ENCODE measurements around the gene MCRIP1. TPM values are rescaled to one million over a fixed set of nuclear protein-coding genes. Genes with fewer than 3 reads are reported as not detected.

The MCRIP1 gene
- total RNA-seq, 1 donor from 2014 or later: 51.9 TPM

- no peak overlapping the region for H3K4me3 Mint-ChIP-seq
- peaks cover 9% of the 10 kb centered on the region for H3K27me3 Mint-ChIP-seq
- H3K9me3 Mint-ChIP-seq: no peaks in the 10 kb centered on the region
Measured at GRCh38 chr17:81812571-81813370, 20.3 kb downstream of the MCRIP1 start.

DNA sequence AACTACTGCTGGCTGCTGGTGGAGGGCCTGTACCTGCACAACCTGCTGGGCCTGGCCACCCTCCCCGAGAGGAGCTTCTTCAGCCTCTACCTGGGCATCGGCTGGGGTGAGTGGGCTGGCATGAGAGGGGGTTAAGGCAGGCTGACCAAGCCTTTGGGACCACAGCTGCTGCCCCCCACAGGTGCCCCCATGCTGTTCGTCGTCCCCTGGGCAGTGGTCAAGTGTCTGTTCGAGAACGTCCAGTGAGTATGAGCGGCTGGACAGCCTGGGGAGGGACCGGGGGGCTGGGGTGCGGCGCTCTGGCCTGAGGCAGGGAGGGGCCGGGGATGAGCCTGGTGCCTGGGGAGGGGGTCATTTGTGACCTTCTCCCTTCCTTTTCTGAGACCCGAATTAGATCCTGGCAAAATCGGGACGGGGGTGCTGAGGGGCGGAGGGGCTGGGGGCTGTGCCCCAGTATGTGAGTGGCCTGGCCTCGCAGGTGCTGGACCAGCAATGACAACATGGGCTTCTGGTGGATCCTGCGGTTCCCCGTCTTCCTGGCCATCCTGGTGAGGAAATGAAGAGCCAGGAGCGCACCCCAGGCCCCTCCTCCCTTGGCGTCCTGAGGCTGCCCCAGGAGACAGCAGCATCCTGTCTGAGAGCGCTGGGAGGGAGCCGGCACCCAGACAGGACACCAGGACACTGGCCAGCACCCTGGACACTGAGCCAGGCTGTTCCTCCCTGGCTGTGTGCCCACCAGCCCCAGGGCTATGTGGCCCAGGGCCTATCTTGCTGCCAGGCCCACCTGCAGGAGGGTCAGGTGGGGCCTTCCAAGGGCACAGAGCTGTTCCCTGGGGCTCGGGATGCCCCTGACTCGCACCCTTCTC is 21.2 kb downstream of the MCRIP1 start:
- no peaks in the 10 kb centered on the region for H3K4me1 Mint-ChIP-seq
- DNase-seq: no peak
- intact Hi-C loops (cut with micrococcal nuclease): no loop called here
- no peak overlapping the region for H3K4me3 Mint-ChIP-seq
- H3K9me3 Mint-ChIP-seq: no peaks in the 10 kb centered on the region
- peaks cover 7% of the 10 kb centered on the region for H3K27me3 Mint-ChIP-seq
- no peaks in the 10 kb centered on the region for H3K36me3 Mint-ChIP-seq (ENCODE audit: low read depth)
- no peak overlapping the region for H3K27ac Mint-ChIP-seq

More at GRCh38 chr17:81812571-81813370, 20.3 kb downstream of the MCRIP1 start:
- Mint-ChIP-seq H3K27ac (no peak overlapping the region), H3K36me3 (ENCODE audit: low read depth) (no peaks in the 10 kb centered on the region), H3K4me1 (no peaks in the 10 kb centered on the region)
- intact Hi-C loops (cut with micrococcal nuclease): no loop called here
- no peak for DNase-seq

DNA sequence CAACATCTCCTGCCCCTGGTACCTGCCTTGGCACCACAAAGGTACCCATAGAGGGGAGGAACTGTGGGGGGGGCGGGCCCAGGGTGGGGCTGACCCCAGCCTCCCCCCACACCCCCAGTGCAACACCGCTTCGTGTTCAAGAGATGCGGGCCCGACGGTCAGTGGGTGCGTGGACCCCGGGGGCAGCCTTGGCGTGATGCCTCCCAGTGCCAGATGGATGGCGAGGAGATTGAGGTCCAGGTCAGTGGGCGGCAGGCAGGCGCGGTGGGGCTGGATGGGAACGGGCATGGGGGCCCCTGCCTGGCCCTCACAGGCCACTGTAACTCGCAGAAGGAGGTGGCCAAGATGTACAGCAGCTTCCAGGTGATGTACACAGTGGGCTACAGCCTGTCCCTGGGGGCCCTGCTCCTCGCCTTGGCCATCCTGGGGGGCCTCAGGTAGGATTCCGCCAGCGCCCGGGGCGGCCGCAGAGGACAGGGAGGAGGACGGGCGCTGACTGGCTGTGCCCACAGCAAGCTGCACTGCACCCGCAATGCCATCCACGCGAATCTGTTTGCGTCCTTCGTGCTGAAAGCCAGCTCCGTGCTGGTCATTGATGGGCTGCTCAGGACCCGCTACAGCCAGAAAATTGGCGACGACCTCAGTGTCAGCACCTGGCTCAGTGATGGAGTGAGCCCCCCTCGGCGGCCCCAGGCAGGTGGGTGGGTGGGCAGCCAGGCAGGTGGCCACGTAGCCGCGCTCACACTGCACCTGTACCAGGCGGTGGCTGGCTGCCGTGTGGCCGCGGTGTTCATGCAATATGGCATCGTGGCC is 22.0 kb downstream of the MCRIP1 start:
- intact Hi-C loops (cut with micrococcal nuclease): no loop called here
- no peak overlapping the region for H3K4me3 Mint-ChIP-seq
- no peaks in the 10 kb centered on the region for H3K9me3 Mint-ChIP-seq
- no peaks in the 10 kb centered on the region for H3K4me1 Mint-ChIP-seq
- no peak overlapping the region for H3K27ac Mint-ChIP-seq
- DNase-seq: no peak
- H3K27me3 Mint-ChIP-seq: peaks cover 5% of the 10 kb centered on the region
- H3K36me3 Mint-ChIP-seq (ENCODE audit: low read depth): no peaks in the 10 kb centered on the region

DNA sequence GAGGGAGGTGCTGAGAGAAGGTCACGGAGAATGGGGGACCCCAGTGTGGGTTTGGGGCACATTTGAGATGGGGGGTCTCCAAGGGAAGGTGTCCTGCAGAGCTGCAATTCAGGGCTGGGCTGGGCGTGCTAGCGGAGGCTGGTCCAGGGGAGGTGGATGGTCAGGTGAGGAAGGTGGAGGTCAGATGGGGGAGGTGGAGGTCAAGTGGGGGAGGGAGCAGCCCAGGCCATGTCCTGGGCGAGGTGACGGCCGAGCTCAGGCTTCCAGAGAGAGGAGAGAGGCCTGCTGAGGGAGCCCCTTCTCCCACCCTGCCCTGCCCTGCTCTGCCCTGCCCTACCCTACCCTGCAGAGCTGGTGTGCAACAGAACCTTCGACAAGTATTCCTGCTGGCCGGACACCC is 22.6 kb downstream of the MCRIP1 start:
- H3K27me3 Mint-ChIP-seq: peaks cover 7% of the 10 kb centered on the region
- H3K36me3 Mint-ChIP-seq (ENCODE audit: low read depth): no peaks in the 10 kb centered on the region
- intact Hi-C loops (cut with micrococcal nuclease): no loop called here
- no peaks in the 10 kb centered on the region for H3K4me1 Mint-ChIP-seq
- no peak overlapping the region for H3K4me3 Mint-ChIP-seq
- no peak for DNase-seq
- no peak overlapping the region for H3K27ac Mint-ChIP-seq
- no peaks in the 10 kb centered on the region for H3K9me3 Mint-ChIP-seq

- Mint-ChIP-seq H3K27ac (no peak overlapping the region), H3K4me3 (no peak overlapping the region), H3K36me3 (ENCODE audit: low read depth) (no peaks in the 10 kb centered on the region), H3K9me3 (no peaks in the 10 kb centered on the region), H3K4me1 (no peaks in the 10 kb centered on the region), H3K27me3 (peaks cover 9% of the 10 kb centered on the region)
- intact Hi-C loops (cut with micrococcal nuclease): no loop called here
- no peak for DNase-seq
Measured at GRCh38 chr17:81809556-81809998, 23.5 kb downstream of the MCRIP1 start.

DNA sequence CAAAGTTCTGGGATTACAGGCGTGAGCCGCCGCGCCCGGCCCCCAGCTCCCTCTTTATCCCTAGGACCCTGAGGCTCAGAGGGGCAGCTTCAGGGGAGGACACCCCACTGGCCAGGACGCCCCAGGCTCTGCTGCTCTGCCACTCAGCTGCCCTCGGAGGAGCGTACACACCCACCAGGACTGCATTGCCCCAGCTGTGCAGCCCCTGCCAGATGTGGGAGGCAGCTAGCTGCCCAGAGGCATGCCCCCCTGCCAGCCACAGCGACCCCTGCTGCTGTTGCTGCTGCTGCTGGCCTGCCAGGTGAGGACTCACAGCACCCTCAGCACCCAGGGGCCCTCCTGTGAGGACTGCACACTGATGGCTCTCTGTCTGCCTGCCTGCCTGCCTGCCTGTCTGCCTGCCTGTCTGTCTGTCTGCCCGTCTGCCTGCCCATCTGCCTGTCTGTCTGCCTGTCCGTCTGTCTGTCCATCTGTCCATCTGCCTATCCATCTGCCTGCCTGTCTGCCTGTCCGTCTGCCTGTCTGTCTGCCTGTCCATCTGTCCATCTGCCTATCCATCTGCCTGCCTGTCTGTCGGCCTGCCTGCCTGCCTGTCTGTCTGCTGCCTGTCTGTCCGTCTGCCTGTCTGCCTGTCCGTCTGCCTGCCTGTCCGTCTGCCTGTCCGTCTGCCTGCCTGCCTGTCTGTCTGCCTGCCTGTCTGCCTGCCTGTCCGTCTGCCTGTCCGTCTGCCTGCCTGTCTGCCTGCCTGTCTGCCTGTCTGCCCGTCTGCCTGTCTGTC is 24.1 kb downstream of the MCRIP1 start:
- intact Hi-C loops (cut with micrococcal nuclease): no loop called here
- no peaks in the 10 kb centered on the region for H3K9me3 Mint-ChIP-seq
- peaks cover 9% of the 10 kb centered on the region for H3K27me3 Mint-ChIP-seq
- no peak overlapping the region for H3K27ac Mint-ChIP-seq
- DNase-seq: no peak
- H3K4me1 Mint-ChIP-seq: no peaks in the 10 kb centered on the region
- no peaks in the 10 kb centered on the region for H3K36me3 Mint-ChIP-seq (ENCODE audit: low read depth)
- H3K4me3 Mint-ChIP-seq: no peak overlapping the region

GRCh38 chr17:81807839-81808238 is 25.3 kb downstream of the MCRIP1 start:
- Mint-ChIP-seq H3K9me3 (no peaks in the 10 kb centered on the region), H3K27me3 (peaks cover 16% of the 10 kb centered on the region), H3K4me1 (no peaks in the 10 kb centered on the region), H3K27ac (no peak overlapping the region), H3K36me3 (ENCODE audit: low read depth) (no peaks in the 10 kb centered on the region), H3K4me3 (no peak overlapping the region)
- no peak for DNase-seq
- intact Hi-C loops (cut with micrococcal nuclease): no loop called here

DNA sequence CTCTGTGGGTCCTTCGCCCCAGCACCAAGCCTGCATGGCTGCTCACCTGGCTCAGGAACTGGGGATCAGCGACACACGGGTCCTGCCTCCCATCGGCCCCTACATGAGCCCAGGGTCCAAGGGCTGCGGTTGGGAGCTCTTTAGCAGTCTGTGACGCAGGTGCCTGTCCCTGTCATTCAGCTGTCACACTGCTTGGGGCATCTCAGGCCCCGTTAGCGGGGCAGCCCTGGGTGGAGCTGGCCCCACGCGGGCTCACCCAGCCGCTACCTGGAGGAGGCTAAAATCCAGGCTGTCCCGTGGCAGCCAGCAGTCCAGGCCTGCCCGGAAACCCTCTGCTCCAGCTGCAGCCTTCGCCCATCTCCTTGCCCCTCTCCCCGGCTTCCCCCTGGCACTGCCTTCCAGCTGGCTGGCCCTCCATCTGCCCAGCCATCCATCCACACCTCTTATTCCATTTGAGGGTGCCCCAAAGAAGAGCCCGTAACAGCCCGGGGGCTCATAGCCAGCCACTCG is 25.8 kb downstream of the MCRIP1 start:
- H3K9me3 Mint-ChIP-seq: no peaks in the 10 kb centered on the region
- no peak for DNase-seq
- H3K36me3 Mint-ChIP-seq (ENCODE audit: low read depth): no peaks in the 10 kb centered on the region
- no peaks in the 10 kb centered on the region for H3K4me1 Mint-ChIP-seq
- intact Hi-C loops (cut with micrococcal nuclease): no loop called here
- peaks cover 22% of the 10 kb centered on the region for H3K27me3 Mint-ChIP-seq
- H3K27ac Mint-ChIP-seq: no peak overlapping the region
- no peak overlapping the region for H3K4me3 Mint-ChIP-seq

- Mint-ChIP-seq H3K36me3 (ENCODE audit: low read depth) (no peaks in the 10 kb centered on the region), H3K27me3 (peaks cover 28% of the 10 kb centered on the region), H3K4me1 (no peaks in the 10 kb centered on the region), H3K4me3 (no peak overlapping the region), H3K27ac (no peak overlapping the region), H3K9me3 (no peaks in the 10 kb centered on the region)
- intact Hi-C loops (cut with micrococcal nuclease): no loop called here
- no peak for DNase-seq
Measured at GRCh38 chr17:81806461-81807209, 26.5 kb downstream of the MCRIP1 start.

GRCh38 chr17:81805707-81806460 is 27.2 kb downstream of the MCRIP1 start:
- no peak overlapping the region for H3K4me3 Mint-ChIP-seq

DNA sequence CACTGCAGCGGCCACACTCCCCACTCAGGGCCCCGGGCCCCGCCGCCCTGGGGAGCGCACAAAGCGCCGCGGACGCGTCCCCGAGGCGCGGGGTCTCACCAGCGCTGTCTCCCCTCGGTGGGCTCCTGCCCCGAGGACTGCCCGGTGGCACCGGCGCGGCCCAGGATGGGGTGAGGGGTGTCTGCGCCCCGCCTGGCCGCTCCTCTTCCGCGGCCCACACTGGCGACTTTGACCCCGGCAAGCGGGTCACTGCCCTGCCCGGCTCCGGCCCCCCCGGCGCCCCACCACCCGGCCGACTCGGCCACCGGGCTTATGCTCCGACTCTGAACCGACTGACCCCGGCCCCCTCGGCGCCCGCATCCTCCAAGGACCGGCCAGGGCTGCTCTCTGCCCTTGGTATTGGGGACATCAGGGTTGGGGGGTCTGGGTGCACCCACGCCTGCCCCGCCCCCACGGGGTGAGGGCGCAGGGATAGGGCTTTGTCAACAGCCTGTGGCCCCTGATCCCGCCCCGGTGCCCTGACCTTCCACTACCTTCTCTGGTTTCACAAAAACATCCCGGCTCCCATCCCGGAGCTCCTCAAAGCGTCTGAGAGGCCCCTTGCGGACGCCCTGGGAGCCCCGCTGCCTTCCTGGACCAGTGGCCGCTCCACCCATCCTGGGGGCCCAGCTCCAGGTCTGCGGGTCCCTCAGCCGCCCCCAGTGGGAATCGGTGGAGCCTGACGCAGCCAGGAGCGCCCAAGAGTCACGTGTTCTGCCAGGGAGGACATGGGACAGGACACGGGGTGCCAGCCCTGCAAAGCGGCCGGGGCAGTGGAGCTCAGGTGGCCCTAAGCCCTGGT is 28.3 kb downstream of the MCRIP1 start:
- no peak overlapping the region for H3K27ac Mint-ChIP-seq
- no peak for DNase-seq
- peaks cover 37% of the 10 kb centered on the region for H3K27me3 Mint-ChIP-seq
- intact Hi-C loops (cut with micrococcal nuclease): no loop called here
- no peak overlapping the region for H3K4me3 Mint-ChIP-seq
- H3K36me3 Mint-ChIP-seq (ENCODE audit: low read depth): no peaks in the 10 kb centered on the region
- no peaks in the 10 kb centered on the region for H3K4me1 Mint-ChIP-seq
- H3K9me3 Mint-ChIP-seq: no peaks in the 10 kb centered on the region

More at GRCh38 chr17:81805707-81806460, 27.2 kb downstream of the MCRIP1 start:
- H3K9me3 Mint-ChIP-seq: no peaks in the 10 kb centered on the region
- intact Hi-C loops (cut with micrococcal nuclease): no loop called here
- H3K36me3 Mint-ChIP-seq (ENCODE audit: low read depth): no peaks in the 10 kb centered on the region
- no peaks in the 10 kb centered on the region for H3K4me1 Mint-ChIP-seq
- no peak for DNase-seq
- no peak overlapping the region for H3K27ac Mint-ChIP-seq
- peaks cover 33% of the 10 kb centered on the region for H3K27me3 Mint-ChIP-seq

All from activated CD4-positive, alpha-beta T cell treated with anti-CD3 and anti-CD28 coated beads, Interleukin-2, amount 10 ng/mL, durations not matched to agents 24 days and 14 days (primary cell).